Measurements from ENCODE around the gene SFMBT1.
"Not testable (repeated sequence)": the region's sequence is repeated elsewhere in the genome, so short reads cannot be mapped to it uniquely, and the experiment has no call there.

The SFMBT1 gene

GRCh38 chr3:53039376-53039752 lies 6.5 kb downstream of the SFMBT1 start:
- Histone ChIP-seq H3K27me3 (ENCODE audit: insufficient read depth, poor library complexity, severe bottlenecking) (no peaks in the 10 kb centered on the region), H3K4me1 (ENCODE audit: insufficient read depth, poor library complexity, severe bottlenecking) (peaks cover 19% of the 10 kb centered on the region), H3K27ac (ENCODE audit: poor library complexity, severe bottlenecking) (no peak overlapping the region), H3K4me3 (ENCODE audit: severe bottlenecking) (no peak overlapping the region), H3K36me3 (ENCODE audit: low read depth) (no peaks in the 10 kb centered on the region), H3K9me3 (ENCODE audit: severe bottlenecking) (no peaks in the 10 kb centered on the region)
- no peak for TF ChIP-seq CTCF (IDR thresholded peaks at IDR 0.05; ENCODE audit: poor library complexity, severe bottlenecking)
- no peak for ATAC-seq (ENCODE audit: low read depth)
- DNase-seq (ENCODE audit: low spot score), result no peak

GRCh38 chr3:53038679-53039375 lies 7.0 kb downstream of the SFMBT1 start:
- no peaks in the 10 kb centered on the region for H3K36me3 ChIP-seq (ENCODE audit: low read depth)
- no peak overlapping the region for H3K27ac ChIP-seq (ENCODE audit: poor library complexity, severe bottlenecking)
- TF ChIP-seq CTCF (IDR thresholded peaks at IDR 0.05; ENCODE audit: poor library complexity, severe bottlenecking), result no peak
- H3K9me3 ChIP-seq (ENCODE audit: severe bottlenecking), result no peaks in the 10 kb centered on the region
- H3K4me3 ChIP-seq (ENCODE audit: severe bottlenecking), result no peak overlapping the region
- no peak for DNase-seq (ENCODE audit: low spot score)
- no peaks in the 10 kb centered on the region for H3K27me3 ChIP-seq (ENCODE audit: insufficient read depth, poor library complexity, severe bottlenecking)
- peaks cover 16% of the 10 kb centered on the region for H3K4me1 ChIP-seq (ENCODE audit: insufficient read depth, poor library complexity, severe bottlenecking)
- no peak for ATAC-seq (ENCODE audit: low read depth)

GRCh38 chr3:53035825-53036619 lies 9.9 kb downstream of the SFMBT1 start:
- DNase-seq (ENCODE audit: low spot score) (no peak), ATAC-seq (ENCODE audit: low read depth) (no peak)
- Histone ChIP-seq H3K27ac (ENCODE audit: poor library complexity, severe bottlenecking) (no peak overlapping the region), H3K4me1 (ENCODE audit: insufficient read depth, poor library complexity, severe bottlenecking) (peaks cover 6% of the 10 kb centered on the region), H3K27me3 (ENCODE audit: insufficient read depth, poor library complexity, severe bottlenecking) (no peaks in the 10 kb centered on the region), H3K9me3 (ENCODE audit: severe bottlenecking) (no peaks in the 10 kb centered on the region), H3K4me3 (ENCODE audit: severe bottlenecking) (no peak overlapping the region), H3K36me3 (ENCODE audit: low read depth) (no peaks in the 10 kb centered on the region)
- no peak for TF ChIP-seq CTCF (IDR thresholded peaks at IDR 0.05; ENCODE audit: poor library complexity, severe bottlenecking)

- H3K27ac ChIP-seq (ENCODE audit: poor library complexity, severe bottlenecking); H3K36me3 ChIP-seq (ENCODE audit: low read depth); H3K27me3 ChIP-seq (ENCODE audit: insufficient read depth, poor library complexity, severe bottlenecking); H3K4me1 ChIP-seq (ENCODE audit: insufficient read depth, poor library complexity, severe bottlenecking); DNase-seq (ENCODE audit: low spot score); H3K9me3 ChIP-seq (ENCODE audit: severe bottlenecking); ATAC-seq (ENCODE audit: low read depth); H3K4me3 ChIP-seq (ENCODE audit: severe bottlenecking): not testable (repeated sequence)
Measured at GRCh38 chr3:53035018-53035417, 10.9 kb downstream of the SFMBT1 start.

- H3K4me3 ChIP-seq (ENCODE audit: severe bottlenecking); H3K27me3 ChIP-seq (ENCODE audit: insufficient read depth, poor library complexity, severe bottlenecking); DNase-seq (ENCODE audit: low spot score); ATAC-seq (ENCODE audit: low read depth); H3K9me3 ChIP-seq (ENCODE audit: severe bottlenecking); H3K4me1 ChIP-seq (ENCODE audit: insufficient read depth, poor library complexity, severe bottlenecking); H3K27ac ChIP-seq (ENCODE audit: poor library complexity, severe bottlenecking); H3K36me3 ChIP-seq (ENCODE audit: low read depth): not testable (repeated sequence)
Measured at GRCh38 chr3:53034411-53034810, 11.5 kb downstream of the SFMBT1 start.
